ENCODE measurements around the gene SPIRE1.

GRCh38 chr18:12430137-12430990 is 227.5 kb downstream of the SPIRE1 start:
- TF ChIP-seq MXI1 (conservative IDR thresholded peaks at IDR 0.05; ENCODE audit: poor library complexity, severe bottlenecking) (no peak), EP300 (conservative IDR thresholded peaks at IDR 0.05; ENCODE audit: poor library complexity, severe bottlenecking) (no peak), CTCF (IDR thresholded peaks at IDR 0.05; ENCODE audit: poor library complexity, severe bottlenecking) (no peak)

All from neural cell (in vitro differentiated cells).